HG03565 (cell line): ENCODE results near the gene FAM186B.

ENCODE experiments used
- ATAC-seq: cut with Tn5 transposase; IDR thresholded peaks from one replicate; pipeline ENCODE4 v1.9.1; 2021; ENCODE audit warnings: mild to moderate bottlenecking, moderate library complexity; ENCODE audit not compliant: unreplicated experiment

FAM186B gene

GRCh38 chr12:49609875-49610154, 4.4 kb upstream of the FAM186B start:
- no peak for ATAC-seq

- no peak for ATAC-seq
Observed at GRCh38 chr12:49609059-49609874, 3.8 kb upstream of the FAM186B start.

GRCh38 chr12:49604856-49605255, 583 bp downstream of the FAM186B start:
- no peak for ATAC-seq

- ATAC-seq: no peak
Observed at GRCh38 chr12:49603721-49604120, 1.7 kb downstream of the FAM186B start.

- no peak for ATAC-seq
Observed at GRCh38 chr12:49599961-49600360, 5.5 kb downstream of the FAM186B start.

- ATAC-seq: no peak
Observed at GRCh38 chr12:49598527-49598926, 6.9 kb downstream of the FAM186B start.

- ATAC-seq: no peak
Observed at GRCh38 chr12:49588721-49589516, 16.5 kb downstream of the FAM186B start.

GRCh38 chr12:49588281-49588680, 17.2 kb downstream of the FAM186B start:
- no peak for ATAC-seq

- no peak for ATAC-seq
Observed at GRCh38 chr12:49587174-49587908, 18.1 kb downstream of the FAM186B start.

GRCh38 chr12:49585477-49586459, 19.7 kb downstream of the FAM186B start:
- no peak for ATAC-seq

GRCh38 chr12:49584591-49584990, 20.8 kb downstream of the FAM186B start:
- ATAC-seq: no peak

GRCh38 chr12:49583366-49584094, 21.9 kb downstream of the FAM186B start:
- no peak for ATAC-seq

GRCh38 chr12:49582850-49583249, 22.6 kb downstream of the FAM186B start:
- no peak for ATAC-seq

GRCh38 chr12:49582201-49582600, 23.2 kb downstream of the FAM186B start:
- ATAC-seq: no peak

- ATAC-seq: no peak
Observed at GRCh38 chr12:49580572-49581535, 24.6 kb downstream of the FAM186B start.

GRCh38 chr12:49578471-49579112, 26.8 kb downstream of the FAM186B start:
- ATAC-seq: no peak

GRCh38 chr12:49577589-49578315, 27.7 kb downstream of the FAM186B start:
- ATAC-seq: no peak
